HepG2 (cell line): ENCODE data around the gene BABAM1. TPM values are rescaled to one million over a fixed set of nuclear protein-coding genes. Genes with fewer than 3 reads are reported as not detected.

Source experiments
- AGO2 ChIP-seq: fragments of 200-400 bp; formaldehyde crosslinking; optimal IDR thresholded peaks from 2 replicates; pipeline ENCODE3; 2017; ENCODE audit warnings: mild to moderate bottlenecking, low read depth, low read length, moderate library complexity
- BCL3 ChIP-seq: sonication (generic); formaldehyde crosslinking; IDR thresholded peaks from 2 replicates; pipeline ENCODE4 v1.5.1; 2020; ENCODE audit warnings: mild to moderate bottlenecking, missing genetic modification reagents, moderate library complexity
- DZIP1 ChIP-seq: sonication (generic); formaldehyde crosslinking; IDR thresholded peaks from 2 replicates; pipeline ENCODE4 v1.5.0; 2020; ENCODE audit warnings: mild to moderate bottlenecking, missing genetic modification reagents
- EP300 ChIP-seq, 3 experiments: sonication (generic) in 1 of 3; formaldehyde crosslinking in 1 of 3; IDR thresholded peaks; 2 replicates each; pipeline versions ENCODE4 v1.5.1 to v1.6.1; 2011 to 2020; ENCODE audit warnings: low read depth in 2 of 3, low read length in 2 of 3, borderline replicate concordance in 1 of 3, improper control_type of control experiment in 1 of 3, mild to moderate bottlenecking in 1 of 3, missing genetic modification reagents in 1 of 3, moderate library complexity in 1 of 3
- GPN1 ChIP-seq: sonication (generic); formaldehyde crosslinking; IDR thresholded peaks from 2 replicates; pipeline ENCODE4 v1.5.1; 2020; ENCODE audit warnings: missing genetic modification reagents, borderline replicate concordance
- HDAC2 ChIP-seq: sonication (generic); formaldehyde crosslinking; IDR thresholded peaks from 2 replicates; pipeline ENCODE4 v1.4.0; 2020; ENCODE audit warnings: missing genetic modification reagents
- ISL2 ChIP-seq: sonication (generic); formaldehyde crosslinking; IDR thresholded peaks from 2 replicates; pipeline ENCODE4 v1.5.0; 2020; ENCODE audit warnings: missing genetic modification reagents
- REST ChIP-seq, 2 experiments: IDR thresholded peaks; 2 replicates each; pipeline ENCODE4 v1.6.1; 2011 to 2012; ENCODE audit warnings: low read length in 2 of 2, borderline replicate concordance in 1 of 2, low read depth in 1 of 2, mild to moderate bottlenecking in 1 of 2, moderate library complexity in 1 of 2
- SMAD1 ChIP-seq: sonication (generic); formaldehyde crosslinking; IDR thresholded peaks from 2 replicates; pipeline ENCODE4 v1.4.0; 2020; ENCODE audit warnings: missing genetic modification reagents, low read depth, mild to moderate bottlenecking, borderline replicate concordance
- SRF ChIP-seq: IDR thresholded peaks from 2 replicates; pipeline ENCODE4 v1.6.1; 2011; ENCODE audit warnings: mild to moderate bottlenecking, low read depth, low read length, moderate library complexity
- THAP11 ChIP-seq: IDR thresholded peaks from 2 replicates; pipeline ENCODE4 v1.6.1; 2016; ENCODE audit warnings: missing biosample characterization, missing genetic modification reagents
- ZHX1 ChIP-seq: sonication (generic); formaldehyde crosslinking; IDR thresholded peaks from 2 replicates; pipeline ENCODE4 v1.8.1; 2022; ENCODE audit warnings: low read depth, mild to moderate bottlenecking, missing genetic modification reagents
- ZNF12 ChIP-seq: sonication (generic); formaldehyde crosslinking; IDR thresholded peaks from 2 replicates; pipeline ENCODE4 v1.5.0; 2020; ENCODE audit warnings: missing genetic modification reagents
- ZNF205 ChIP-seq: IDR thresholded peaks from 2 replicates; pipeline ENCODE4 v1.6.1; 2018; ENCODE audit warnings: missing biosample characterization, missing genetic modification reagents
- ZNF616 ChIP-seq: sonication (generic); formaldehyde crosslinking; IDR thresholded peaks from 2 replicates; pipeline ENCODE4 v1.5.0; 2020; ENCODE audit warnings: low read depth, mild to moderate bottlenecking, missing genetic modification reagents
- ZNF674 ChIP-seq: sonication (generic); formaldehyde crosslinking; IDR thresholded peaks from 2 replicates; pipeline ENCODE4 v1.5.0; 2020; ENCODE audit warnings: low read depth, mild to moderate bottlenecking, missing genetic modification reagents
- ZNF737 ChIP-seq: sonication (generic); formaldehyde crosslinking; IDR thresholded peaks from 2 replicates; pipeline ENCODE4 v1.5.0; 2020; ENCODE audit warnings: missing genetic modification reagents, mild to moderate bottlenecking, borderline replicate concordance
- polyA plus RNA-seq, 8 experiments: library from polyadenylated mRNA; depleted of rRNA in 3 of 8; stranded (reverse) in 7 of 8; unstranded in 1 of 8; fragments of >200 nt; fragmentation: Illumina TruSeq in 4 of 8; extraction: Trizol in 4 of 8; gene quantifications; 2 replicates each; pipeline versions ENCODE4 v1.2.1 to v1.2.3, GENCODE V29; 2011 to 2016; ENCODE audit warnings: low read depth in 4 of 8, missing spikeins in 1 of 8, mixed read lengths in 1 of 8; ENCODE audit not compliant: insufficient read depth in 1 of 8
- total RNA-seq, 5 experiments: library from RNA; depleted of rRNA; stranded (reverse); fragments of >200 nt; fragmentation: Illumina TruSeq; extraction: Trizol; gene quantifications; 2 replicates each; pipeline ENCODE4 v1.2.3, GENCODE V29; 2016; ENCODE audit warnings: low read depth in 1 of 5

BABAM1 gene
- total and polyA plus RNA-seq, 2 of the 13 experiments (the other 11 are each of a cell fraction or from before 2014, with no cell fraction given), result 70.0 to 82.0 TPM

- TF ChIP-seq DZIP1 (CRISPR knock-in tag) (no peak), HDAC2 (CRISPR knock-in tag) (peak; percentile 91), ZNF12 (CRISPR knock-in tag) (no peak), ZHX1 (no peak), AGO2 (no peak), THAP11 (peak; percentile 41), ZNF205 (peak; percentile 67; the same call in 1 of the 2 replicates), ZNF737 (no peak), SMAD1 (CRISPR knock-in tag) (no peak), GPN1 (CRISPR knock-in tag) (no peak), SRF (no peak), REST (IDR thresholded peaks at IDR 0.05; ENCODE audit: borderline replicate concordance in 1 of 2, low read depth in 1 of 2, low read length in 2 of 2) (0 out of 4 replicates have a peak, but pooled peaks of 1 of the 2 experiments have one; percentile 42), EP300 (IDR thresholded peaks at IDR 0.05; ENCODE audit: low read depth in 2 of 2, low read length in 2 of 2) (peak in 1 of 2 experiments; percentile 66; a peak in 1 of 4 replicates), EP300 (CRISPR knock-in tag; IDR thresholded peaks at IDR 0.05; ENCODE audit: borderline replicate concordance) (no peak), BCL3 (CRISPR knock-in tag) (no peak), ISL2 (CRISPR knock-in tag) (0 out of 2 replicates have a peak, but pooled peaks have one; percentile 30), ZNF674 (CRISPR knock-in tag) (no peak), ZNF616 (CRISPR knock-in tag) (no peak)
These were observed 23.2 kb upstream of the BABAM1 start (continued) for GRCh38 chr19:17243830-17244617.
